HuH-7.5 (cell line): Measurements from ENCODE around the gene RALGPS2.
"Not testable (repeated sequence)": the region's sequence is repeated elsewhere in the genome, so short reads cannot be mapped to it uniquely, and the experiment has no call there.

Experiments used
- DNase-seq: peaks from one replicate; pipeline ENCODE4 v3.0.0; 2011; ENCODE audit warnings: low spot score

The RALGPS2 gene

GRCh38 chr1:178945763-178946266, 220.8 kb downstream of the RALGPS2 start:
- no peak for DNase-seq

DNA sequence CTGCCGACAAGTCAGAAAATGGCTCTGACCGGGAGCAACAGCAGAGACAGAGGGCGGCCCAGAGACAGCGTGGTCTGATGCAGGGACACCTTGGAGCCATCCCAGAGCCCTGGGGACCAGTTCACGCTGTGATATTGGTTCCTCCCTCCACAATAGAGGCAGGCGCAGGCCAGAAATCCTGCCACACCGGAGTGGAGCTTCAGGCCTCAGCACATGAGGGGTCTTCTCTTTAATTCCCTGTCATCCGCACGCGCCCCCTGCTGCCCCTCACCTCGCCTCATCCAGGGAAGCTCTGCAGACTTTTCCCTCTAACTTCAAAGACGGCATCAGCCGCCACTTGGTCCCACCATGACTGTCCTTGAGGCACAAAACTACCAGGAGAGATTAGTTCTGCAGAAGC, 221.4 kb downstream of the RALGPS2 start:
- DNase-seq = no peak

GRCh38 chr1:178946855-178947676, 222.0 kb downstream of the RALGPS2 start:
- DNase-seq = no peak

- DNase-seq = no peak
Observed at GRCh38 chr1:178947677-178947981, 222.6 kb downstream of the RALGPS2 start.

GRCh38 chr1:178948676-178949075, 223.6 kb downstream of the RALGPS2 start:
- no peak for DNase-seq

- DNase-seq = not testable (repeated sequence)
Observed at GRCh38 chr1:178949866-178950265, 224.8 kb downstream of the RALGPS2 start.

DNA sequence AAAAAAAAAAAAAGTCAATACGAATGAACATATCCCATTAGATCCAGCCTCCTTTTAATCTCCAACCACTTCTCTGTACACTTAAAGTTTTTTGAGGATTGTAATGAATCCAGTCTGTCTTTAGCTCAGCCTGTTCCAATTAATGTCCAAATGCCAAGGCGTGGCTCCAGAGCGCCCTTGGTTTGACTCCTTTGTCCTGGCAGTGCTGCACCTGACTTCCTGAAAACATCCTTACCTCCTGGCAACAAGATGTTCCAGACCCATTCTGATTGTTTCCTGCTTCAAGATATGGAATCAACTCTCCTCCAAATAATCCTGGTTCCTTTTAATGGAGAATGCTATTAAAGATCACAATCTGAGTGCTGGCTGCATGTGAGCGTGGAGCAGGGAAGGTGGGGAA, 226.6 kb downstream of the RALGPS2 start:
- DNase-seq = no peak

- no peak for DNase-seq
Observed at GRCh38 chr1:178953034-178953433, 228.0 kb downstream of the RALGPS2 start.

DNA sequence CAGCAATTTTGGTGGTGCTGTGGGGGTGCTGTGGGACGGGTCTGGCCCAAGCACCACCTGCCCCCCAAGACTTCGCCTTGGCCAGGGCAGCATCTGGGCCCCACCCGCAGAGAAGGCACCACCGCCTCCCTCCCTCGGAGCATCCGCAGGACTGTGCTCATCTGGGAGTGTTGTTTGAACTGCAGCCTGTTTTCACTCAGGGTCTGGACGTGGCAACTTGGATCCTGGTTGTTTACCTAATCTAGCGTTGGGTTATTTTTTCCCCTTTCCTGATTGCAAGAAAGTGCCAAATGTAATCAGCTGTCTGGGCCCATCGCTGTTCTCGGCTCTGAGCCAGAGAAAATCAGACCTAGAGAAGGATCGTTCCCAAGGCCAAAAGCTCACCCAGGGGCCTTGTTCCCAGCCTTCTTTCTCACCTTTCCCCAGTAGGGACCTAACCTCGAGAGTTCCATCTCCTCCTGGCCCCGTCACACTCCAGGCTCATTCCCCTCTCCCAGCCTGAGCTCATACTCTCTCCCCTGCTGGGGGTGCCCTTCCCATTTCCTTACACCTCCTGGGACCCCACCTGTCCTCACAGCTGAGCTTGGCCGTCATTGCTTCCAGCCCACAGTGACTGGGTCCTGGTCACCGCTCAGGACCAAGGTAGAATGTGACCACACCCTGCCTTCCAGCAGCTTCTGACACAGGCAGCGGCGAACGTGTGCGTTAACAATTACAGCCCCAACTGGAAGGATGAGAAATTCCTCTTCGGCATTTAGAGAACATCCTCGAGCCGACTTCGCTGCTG, 228.7 kb downstream of the RALGPS2 start:
- no peak for DNase-seq

DNA sequence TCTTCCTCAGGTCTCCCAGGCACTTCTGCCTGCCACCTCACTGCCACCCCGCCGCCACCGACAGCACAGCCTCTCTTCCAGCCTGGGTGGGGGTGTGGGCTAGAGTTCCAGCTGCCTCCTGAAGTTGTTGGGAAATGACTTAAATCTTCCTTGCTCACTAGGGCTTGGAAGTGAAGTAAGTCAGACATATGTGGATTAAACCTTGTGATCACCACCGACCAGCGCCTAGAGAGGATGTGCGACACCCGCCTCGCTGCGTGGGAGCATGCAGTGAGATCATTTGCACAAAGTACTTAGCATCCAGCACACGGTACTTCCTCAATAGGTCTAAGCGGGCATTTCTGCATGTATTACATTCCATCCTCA, 229.3 kb downstream of the RALGPS2 start:
- DNase-seq = no peak

GRCh38 chr1:178954937-178955336, 229.9 kb downstream of the RALGPS2 start:
- no peak for DNase-seq

DNA sequence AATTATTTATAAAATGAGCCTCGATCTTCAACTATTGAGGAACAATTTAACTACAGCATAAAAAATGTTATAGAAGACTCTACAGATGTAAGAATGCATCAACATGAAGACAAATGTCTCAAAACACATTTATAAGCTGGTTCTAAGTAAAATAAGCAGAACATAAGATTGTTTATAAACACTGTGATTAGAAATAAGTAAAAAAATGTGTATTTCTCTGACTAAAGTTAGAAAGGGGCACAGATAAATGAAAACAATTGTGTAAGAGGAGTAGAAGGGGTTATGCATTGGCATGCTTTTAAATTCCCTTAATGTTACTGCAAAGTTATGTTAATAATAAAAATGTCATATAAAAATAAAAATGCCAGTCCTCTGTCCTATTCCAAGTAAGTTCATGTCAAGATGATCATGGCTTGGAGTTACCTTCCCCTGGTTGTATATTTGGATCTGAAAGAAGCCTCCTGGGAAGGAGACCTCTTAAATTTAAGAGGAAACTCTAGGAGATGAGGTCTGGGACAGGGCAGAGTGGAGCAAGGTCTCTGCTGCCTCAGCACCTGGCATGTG, 230.4 kb downstream of the RALGPS2 start:
- DNase-seq = no peak

DNA sequence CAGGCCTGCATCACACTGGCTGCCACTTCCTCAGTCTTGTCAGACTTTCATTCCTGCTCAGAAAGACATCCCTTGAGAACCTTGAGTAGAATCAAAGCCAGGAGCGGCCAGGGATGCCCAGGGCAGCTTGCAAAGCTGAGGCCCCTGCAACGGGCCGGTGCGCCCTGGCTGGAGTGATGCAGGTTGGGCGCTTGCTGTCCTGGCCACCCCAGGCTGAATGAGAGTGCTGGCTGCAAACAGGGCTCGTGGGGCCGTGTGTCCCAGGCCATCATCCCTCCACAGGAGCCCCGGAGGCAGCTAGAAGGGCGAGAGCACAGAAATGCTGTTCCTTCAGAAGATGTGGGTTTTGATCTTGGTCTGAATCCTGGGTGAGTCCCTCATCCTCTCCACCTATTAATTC, 233.4 kb downstream of the RALGPS2 start:
- DNase-seq = no peak

GRCh38 chr1:178959543-178960460, 234.8 kb downstream of the RALGPS2 start:
- DNase-seq = no peak

GRCh38 chr1:178960482-178961240, 235.6 kb downstream of the RALGPS2 start:
- DNase-seq = no peak

GRCh38 chr1:178961331-178961730, 236.3 kb downstream of the RALGPS2 start:
- no peak for DNase-seq

GRCh38 chr1:178961868-178962267, 236.8 kb downstream of the RALGPS2 start:
- no peak for DNase-seq

DNA sequence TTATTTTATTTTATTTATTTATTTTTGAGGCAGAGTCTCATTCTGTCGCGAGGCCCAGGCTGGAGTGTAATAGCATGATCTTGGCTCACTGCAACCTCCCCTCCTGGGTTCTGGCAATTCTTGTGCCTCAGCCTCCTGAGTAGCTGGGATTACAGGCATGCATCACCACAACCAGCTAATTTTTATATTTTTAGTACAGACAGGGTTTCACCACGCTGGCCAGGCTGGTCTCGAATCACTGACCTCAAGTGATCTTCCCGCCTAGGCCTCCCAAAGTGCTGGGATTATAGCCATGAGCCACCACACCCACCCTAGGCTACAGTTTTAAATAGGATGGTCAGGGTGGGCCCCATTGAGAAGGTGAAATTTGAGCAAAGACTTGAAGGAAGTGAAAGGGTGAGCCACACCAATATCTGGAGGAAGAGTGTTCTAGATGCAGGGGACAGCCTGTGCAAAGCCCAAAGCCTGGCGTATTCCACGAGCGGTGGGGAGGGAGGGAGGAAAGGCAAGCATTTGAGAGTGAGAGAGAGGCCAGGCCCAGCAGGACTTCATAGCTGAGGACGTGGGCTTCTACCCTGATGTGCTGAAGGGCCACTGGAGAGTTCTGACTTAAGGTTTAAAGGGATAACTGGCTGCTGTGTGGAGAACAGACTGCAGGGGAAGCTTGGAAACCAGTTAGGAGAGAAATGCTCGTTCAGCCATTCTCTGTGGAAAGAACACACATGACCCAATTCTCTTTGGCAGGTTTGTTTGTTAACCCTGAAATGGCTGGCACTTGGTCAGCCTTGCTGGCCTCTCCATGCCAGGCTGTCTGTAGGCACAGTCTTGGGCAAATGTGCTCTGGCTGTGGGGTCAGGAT, 238.0 kb downstream of the RALGPS2 start:
- no peak for DNase-seq

GRCh38 chr1:178964469-178965330, 239.7 kb downstream of the RALGPS2 start:
- no peak for DNase-seq
